RWPE2 (cell line): ENCODE data around the gene TPRN.

Source experiments
- ATAC-seq: fragments of 200-7000 bp; cut with Tn5 transposase; 3 replicates; pipeline ENCODE4 v1.9.1; 2021; ENCODE audit warnings: low read depth
- DNase-seq: peaks from one replicate; pipeline ENCODE4 v3.0.0-alpha.2; 2020; ENCODE audit warnings: low spot score
- H3K27ac ChIP-seq: fragments of 450-650 bp; 2 replicates; pipeline ENCODE4 v1.5.1; 2017; ENCODE audit warnings: mild to moderate bottlenecking; ENCODE audit not compliant: poor library complexity, severe bottlenecking
- H3K27me3 ChIP-seq: fragments of 250-450 bp; sonication (Bioruptor Pico); 2 replicates; pipeline ENCODE4 v1.5.1; 2021; ENCODE audit warnings: mild to moderate bottlenecking, moderate library complexity; ENCODE audit not compliant: insufficient read depth, poor library complexity, severe bottlenecking
- H3K36me3 ChIP-seq: fragments of 250-450 bp; sonication (Bioruptor Pico); 2 replicates; pipeline ENCODE4 v1.5.1; 2020; ENCODE audit warnings: low read depth, mild to moderate bottlenecking, moderate library complexity
- H3K4me1 ChIP-seq: fragments of 250-450 bp; sonication (Bioruptor Pico); 2 replicates; pipeline ENCODE4 v1.5.1; 2021; ENCODE audit warnings: mild to moderate bottlenecking, moderate library complexity; ENCODE audit not compliant: insufficient read depth, poor library complexity, severe bottlenecking
- H3K4me3 ChIP-seq: fragments of 250-450 bp; sonication (Bioruptor Pico); 2 replicates; pipeline ENCODE4 v1.5.1; 2021; ENCODE audit warnings: mild to moderate bottlenecking, moderate library complexity; ENCODE audit not compliant: severe bottlenecking
- H3K9me3 ChIP-seq: fragments of 250-450 bp; sonication (Bioruptor Pico); 2 replicates; pipeline ENCODE4 v1.5.1; 2021; ENCODE audit warnings: mild to moderate bottlenecking, moderate library complexity; ENCODE audit not compliant: severe bottlenecking
- TF ChIP-seq, protein P1 (sequence below): fragments of 450-650 bp; IDR thresholded peaks from one replicate; pipeline ENCODE4 v1.5.1; 2017; ENCODE audit warnings: mild to moderate bottlenecking, moderate library complexity; ENCODE audit not compliant: poor library complexity, severe bottlenecking

TPRN gene

DNA sequence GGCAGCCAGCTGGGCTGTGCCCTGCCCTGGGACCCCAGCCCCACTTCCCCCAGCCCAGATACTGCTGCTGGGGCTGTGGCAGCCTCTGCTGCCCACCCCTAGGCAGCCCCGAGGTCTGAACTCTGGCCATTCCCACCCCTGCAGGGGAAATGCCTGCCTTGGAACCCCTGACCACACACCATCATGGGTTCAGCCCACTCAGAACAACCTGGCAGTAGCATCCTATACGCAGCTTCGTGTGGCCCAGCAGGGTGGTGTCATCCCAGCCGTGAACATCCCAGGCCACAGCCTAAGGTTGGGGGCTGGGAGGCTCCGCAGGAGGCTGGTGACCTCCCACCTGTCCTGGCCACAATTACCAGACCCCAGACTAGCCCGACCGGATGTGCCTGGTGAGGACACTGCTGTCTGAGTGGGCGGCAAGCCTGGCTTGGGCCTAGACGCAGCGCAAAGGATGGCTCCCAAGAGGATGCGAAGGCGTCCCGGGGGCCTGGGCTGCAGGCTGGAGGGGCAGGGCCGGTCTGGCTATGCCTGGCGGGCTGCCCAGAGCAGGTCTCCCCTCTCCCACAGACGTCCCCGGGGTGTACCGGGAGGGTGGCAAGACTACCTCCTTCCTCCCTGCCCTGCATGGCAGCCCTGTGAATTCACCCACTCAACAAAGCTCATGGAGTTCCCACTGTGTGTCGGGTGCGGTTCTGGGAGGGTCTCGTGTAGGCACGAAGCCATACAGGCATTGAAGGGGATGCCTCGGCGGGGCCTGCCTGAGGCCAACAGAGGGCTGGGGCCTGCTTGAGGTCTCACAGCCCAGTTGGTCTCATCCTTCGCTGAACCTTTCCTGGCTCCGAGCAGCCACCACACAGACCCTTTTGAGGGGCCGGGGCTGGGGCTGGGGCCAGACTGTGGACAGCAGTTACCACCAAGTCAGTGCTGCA is 28.7 kb upstream of the TPRN start:
- Histone ChIP-seq H3K27ac (no peak overlapping the region), H3K4me1 (peaks cover 30% of the 10 kb centered on the region), H3K4me3 (no peak overlapping the region), H3K36me3 (no peaks in the 10 kb centered on the region), H3K27me3 (peaks cover 2% of the 10 kb centered on the region), H3K9me3 (no peaks in the 10 kb centered on the region)
- TF ChIP-seq, protein P1, sequence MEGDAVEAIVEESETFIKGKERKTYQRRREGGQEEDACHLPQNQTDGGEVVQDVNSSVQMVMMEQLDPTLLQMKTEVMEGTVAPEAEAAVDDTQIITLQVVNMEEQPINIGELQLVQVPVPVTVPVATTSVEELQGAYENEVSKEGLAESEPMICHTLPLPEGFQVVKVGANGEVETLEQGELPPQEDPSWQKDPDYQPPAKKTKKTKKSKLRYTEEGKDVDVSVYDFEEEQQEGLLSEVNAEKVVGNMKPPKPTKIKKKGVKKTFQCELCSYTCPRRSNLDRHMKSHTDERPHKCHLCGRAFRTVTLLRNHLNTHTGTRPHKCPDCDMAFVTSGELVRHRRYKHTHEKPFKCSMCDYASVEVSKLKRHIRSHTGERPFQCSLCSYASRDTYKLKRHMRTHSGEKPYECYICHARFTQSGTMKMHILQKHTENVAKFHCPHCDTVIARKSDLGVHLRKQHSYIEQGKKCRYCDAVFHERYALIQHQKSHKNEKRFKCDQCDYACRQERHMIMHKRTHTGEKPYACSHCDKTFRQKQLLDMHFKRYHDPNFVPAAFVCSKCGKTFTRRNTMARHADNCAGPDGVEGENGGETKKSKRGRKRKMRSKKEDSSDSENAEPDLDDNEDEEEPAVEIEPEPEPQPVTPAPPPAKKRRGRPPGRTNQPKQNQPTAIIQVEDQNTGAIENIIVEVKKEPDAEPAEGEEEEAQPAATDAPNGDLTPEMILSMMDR = no peak
- DNase-seq (no peak), ATAC-seq (no peak)

DNA sequence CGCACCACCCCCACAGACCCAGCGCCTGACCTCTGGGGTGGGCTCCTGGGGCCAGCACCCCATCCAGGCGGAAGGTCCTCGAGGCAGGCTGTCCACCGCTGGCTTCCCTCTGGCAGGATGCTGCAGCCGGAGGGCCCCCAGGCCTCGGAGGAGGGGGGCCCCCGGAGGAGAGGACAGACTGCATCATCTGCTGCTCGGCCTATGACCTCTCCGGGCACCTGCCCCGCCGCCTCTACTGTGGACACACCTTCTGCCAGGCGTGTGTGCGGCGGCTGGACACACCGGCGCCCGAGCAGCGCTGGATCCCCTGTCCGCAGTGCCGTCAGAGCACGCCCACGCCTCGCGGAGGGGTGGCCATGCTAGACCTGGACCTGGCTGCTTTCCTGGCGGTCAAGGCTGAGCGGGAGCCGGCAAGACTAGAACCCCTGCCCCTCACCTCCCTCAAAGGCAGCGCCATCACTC is 28.0 kb upstream of the TPRN start:
- TF ChIP-seq, protein P1 = no peak
- Histone ChIP-seq H3K27ac (no peak overlapping the region), H3K27me3 (no peaks in the 10 kb centered on the region), H3K4me3 (no peak overlapping the region), H3K9me3 (no peaks in the 10 kb centered on the region), H3K4me1 (peaks cover 32% of the 10 kb centered on the region), H3K36me3 (no peaks in the 10 kb centered on the region)
- DNase-seq (no peak), ATAC-seq (no peak)

DNA sequence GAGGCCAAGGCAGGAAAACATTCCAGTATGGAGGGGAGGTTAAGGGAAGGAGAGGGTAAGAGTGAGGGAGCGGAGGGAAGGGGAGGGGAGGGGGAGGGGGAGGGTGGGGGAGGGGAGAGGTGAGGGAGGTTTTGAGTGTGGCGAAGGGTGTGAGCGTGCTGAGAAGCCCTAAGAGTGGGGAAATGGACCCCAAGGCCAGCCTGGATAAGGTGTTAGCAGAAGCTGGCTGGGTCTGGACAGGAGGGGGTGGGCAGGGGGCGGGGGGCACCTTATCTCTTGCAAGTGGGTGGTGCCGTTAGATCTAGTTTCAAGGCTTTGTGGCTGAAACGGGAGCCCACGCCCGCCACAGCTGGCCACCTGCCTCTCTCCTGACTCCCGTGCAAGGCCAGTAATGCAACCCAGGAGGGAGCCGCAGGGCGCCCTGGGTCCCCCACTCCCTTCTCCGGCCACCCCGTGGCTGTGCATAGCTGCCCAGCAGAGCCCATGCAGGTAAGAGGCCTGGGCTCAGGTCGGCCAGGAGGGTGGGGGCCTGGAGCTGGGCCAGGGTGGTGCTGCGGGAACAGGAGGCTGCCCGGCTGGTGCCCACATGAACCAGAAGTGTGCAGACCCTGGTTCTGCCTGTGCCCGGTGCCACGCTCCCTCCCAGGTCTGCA is 27.4 kb upstream of the TPRN start:
- no peaks in the 10 kb centered on the region for H3K27me3 ChIP-seq
- no peaks in the 10 kb centered on the region for H3K9me3 ChIP-seq
- H3K36me3 ChIP-seq = no peaks in the 10 kb centered on the region
- peaks cover 32% of the 10 kb centered on the region for H3K4me1 ChIP-seq
- H3K27ac ChIP-seq = peak overlapping the region; percentile 92
- no peak overlapping the region for H3K4me3 ChIP-seq
- DNase-seq (no peak), ATAC-seq (no peak)
- TF ChIP-seq, protein P1 = peak; percentile 46

DNA sequence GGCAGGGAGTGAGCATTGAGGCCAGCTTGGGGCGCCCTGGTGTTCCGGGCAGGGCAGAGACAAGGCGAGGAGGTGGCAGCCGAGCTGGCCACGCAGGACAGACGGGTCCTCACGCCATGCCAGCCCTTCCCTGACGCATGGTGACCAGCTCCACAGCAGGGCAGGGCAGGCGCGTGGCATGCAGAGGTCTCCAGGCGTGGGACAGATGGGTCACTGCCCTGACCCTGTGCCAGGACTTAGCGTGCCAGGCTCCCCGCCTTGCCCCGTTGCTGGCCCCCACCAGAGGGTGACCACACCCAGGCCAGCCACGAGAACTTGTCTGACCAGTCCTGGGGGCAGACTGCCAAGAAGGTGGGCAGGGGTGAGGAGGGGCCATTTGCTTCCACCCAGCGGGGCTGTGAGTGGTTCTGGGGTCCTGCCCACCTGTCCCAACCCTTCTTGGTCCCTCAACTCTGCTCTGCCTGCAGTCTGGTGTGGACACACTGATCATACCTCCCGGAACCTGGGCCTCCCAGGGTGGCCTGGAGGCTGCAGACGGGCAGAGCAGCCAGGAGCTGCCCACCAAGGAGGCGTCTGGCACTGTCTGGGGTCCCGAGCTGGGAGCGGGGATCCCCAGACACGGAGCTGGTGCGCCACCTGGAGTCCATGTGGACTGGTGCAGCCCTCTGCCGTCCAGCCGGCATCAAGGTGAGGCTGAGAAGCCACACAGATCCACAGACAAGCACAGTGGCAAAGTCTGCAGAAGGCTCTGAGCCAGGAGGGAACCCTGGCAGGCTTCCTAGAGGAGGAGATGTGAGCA is 26.7 kb upstream of the TPRN start, which contains the start of gene RNF224:
Gene RNF224, plus strand, starts transcription at position 449 of the 799 bp plus-strand sequence. CDS start 834 bp downstream, outside the sequence.
- H3K9me3 ChIP-seq = no peaks in the 10 kb centered on the region
- no peaks in the 10 kb centered on the region for H3K36me3 ChIP-seq
- no peaks in the 10 kb centered on the region for H3K27me3 ChIP-seq
- peak within 1 kb of the TSS; percentile 92 for H3K27ac ChIP-seq
- ATAC-seq (peak; percentile 50), DNase-seq (peak; percentile 91)
- TF ChIP-seq, protein P1 = peak; percentile 88
- H3K4me3 ChIP-seq = no peak within 1 kb of the TSS
- peaks cover 32% of the 10 kb centered on the region for H3K4me1 ChIP-seq
